Measurements from ENCODE around the gene TFAM.
A peak's percentile ranks its signal among the peaks of the same experiment; 100 is the strongest.

The TFAM gene

DNA sequence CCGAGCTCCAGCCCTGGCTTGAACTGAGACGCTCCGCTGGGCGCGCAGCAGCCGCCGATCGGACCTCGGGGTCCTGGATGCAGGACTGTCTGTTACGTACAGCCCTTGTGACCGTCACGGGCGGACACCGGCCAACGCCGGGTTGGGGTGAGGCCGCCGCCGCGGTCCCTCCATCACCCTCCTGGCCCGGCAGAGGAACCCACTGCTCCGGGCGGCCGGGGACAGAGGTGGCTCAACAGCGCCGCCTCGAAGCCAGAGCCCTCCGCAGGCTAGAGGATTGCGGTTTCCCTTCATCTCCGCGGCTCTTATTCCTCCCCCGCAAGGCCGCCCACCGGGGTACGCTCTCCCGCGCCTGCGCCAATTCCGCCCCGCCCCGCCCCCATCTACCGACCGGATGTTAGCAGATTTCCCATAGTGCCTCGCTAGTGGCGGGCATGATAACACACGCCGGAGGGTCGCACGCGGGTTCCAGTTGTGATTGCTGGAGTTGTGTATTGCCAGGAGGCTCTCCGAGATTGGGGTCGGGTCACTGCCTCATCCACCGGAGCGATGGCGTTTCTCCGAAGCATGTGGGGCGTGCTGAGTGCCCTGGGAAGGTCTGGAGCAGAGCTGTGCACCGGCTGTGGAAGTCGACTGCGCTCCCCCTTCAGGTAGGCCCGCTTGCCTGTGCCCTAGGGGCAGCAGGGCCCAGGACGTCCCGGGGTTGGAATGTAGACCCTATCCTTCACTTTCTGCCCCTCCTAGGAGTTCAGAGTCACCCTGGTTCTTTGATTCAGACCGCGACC is at the start of gene TFAM:
TSS of gene TFAM (plus strand) at position 412 of the 785 bp plus-strand sequence. CDS start at position 550, 138 bp downstream.
- peak; percentile 94 for DNase-seq

DNA sequence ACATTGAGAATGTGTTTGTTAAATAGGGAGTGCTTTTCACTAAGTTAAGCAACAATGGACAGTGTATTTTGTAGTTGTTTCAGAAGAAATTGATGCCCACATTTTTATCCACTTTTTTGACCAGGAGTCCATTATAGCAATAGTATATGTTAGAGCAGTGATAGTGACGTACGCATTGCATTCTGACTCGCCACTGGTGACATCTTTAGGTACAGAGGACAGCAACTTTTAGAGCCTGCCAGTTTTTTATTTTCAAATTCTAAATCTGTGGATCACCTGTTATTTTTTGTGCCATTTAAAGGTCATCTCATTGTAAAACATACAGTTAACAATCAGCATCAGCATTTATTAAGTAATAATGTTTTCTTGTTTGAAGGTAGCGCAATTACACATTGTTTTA is 49.0 kb upstream of the TFAM start:
- no peak for DNase-seq

DNA sequence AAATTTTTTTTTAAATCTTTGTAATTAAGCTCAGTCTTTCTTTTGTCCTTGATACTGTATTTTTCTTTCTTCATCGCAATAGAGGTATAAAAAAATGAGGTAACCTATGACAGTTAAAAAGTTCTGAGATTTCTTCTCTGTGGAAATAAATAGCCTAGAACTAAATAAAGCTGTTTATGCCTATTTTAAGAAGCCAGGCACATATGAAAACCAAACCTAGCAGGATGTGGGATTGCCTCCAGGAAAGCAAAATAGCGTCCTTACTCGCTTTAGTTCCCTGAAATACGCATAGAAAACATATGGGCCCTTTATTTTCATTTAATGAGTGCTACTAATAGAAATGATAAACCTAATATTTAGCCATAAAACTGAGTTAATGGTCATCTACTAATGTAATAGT is 43.8 kb upstream of the TFAM start:
- no peak for DNase-seq

DNA sequence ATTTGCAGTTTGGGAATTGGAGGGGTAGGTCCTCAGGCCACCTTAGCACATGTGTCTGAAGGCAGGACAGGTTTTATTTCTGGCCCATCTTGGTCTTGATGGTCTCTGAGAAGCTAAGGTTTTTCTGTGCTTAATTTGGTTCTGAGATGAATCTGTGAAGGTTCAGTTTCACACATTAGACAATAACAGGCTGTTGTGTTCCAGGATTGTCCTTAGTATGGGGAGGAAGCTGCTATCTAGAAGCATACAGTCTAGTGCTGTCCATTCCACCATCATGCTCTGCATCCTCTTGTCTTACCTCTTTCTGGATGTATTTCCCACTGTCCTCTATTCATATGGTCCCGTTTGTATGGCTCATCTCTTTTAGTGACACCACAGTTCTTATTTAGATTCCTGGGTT is 43.3 kb upstream of the TFAM start:
- no peak for DNase-seq

DNA sequence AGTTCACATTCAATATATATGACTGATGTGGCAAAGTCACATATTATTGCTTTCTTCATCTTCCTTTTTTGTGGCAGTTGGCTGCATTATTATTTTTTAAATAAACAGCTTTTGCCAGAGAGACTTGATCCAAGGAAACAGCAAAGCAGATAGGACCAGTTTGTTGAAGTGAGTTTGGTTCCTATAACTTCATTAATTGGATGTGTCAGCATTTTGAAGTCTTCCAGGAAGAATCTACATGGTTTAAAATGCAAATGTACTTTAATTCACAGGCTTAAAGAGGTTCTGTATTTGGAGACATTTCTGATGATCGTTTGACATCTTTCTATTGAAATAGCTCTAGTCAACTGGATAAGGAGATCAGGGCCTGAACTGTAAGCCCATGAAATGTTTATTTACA is 37.2 kb upstream of the TFAM start:
- DNase-seq: no peak

DNA sequence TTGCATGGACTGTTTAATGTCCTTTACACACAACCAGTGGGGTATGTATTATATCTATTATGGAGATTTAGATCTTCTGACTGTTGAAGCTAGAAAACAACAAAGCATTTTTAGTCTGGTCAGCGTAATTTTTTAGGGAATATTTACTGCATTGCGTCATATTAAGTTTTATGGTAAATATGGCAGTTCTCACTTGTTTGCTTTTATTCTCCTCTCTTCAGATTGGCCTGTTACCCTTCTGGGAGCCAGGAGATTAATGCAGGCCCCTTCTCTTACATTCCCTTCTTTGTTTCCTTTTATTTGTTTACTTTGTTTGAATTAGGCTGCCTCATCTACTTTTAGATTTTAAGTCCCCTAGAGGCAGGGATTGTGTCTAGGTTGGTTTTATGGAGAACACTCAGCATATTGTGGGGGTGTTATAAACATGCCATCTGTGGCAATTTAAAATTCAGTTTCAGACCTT is 36.6 kb upstream of the TFAM start:
- no peak for DNase-seq

- DNase-seq: no peak
These were observed 35.2 kb upstream of the TFAM start for GRCh38 chr10:58350023-58350422.

DNA sequence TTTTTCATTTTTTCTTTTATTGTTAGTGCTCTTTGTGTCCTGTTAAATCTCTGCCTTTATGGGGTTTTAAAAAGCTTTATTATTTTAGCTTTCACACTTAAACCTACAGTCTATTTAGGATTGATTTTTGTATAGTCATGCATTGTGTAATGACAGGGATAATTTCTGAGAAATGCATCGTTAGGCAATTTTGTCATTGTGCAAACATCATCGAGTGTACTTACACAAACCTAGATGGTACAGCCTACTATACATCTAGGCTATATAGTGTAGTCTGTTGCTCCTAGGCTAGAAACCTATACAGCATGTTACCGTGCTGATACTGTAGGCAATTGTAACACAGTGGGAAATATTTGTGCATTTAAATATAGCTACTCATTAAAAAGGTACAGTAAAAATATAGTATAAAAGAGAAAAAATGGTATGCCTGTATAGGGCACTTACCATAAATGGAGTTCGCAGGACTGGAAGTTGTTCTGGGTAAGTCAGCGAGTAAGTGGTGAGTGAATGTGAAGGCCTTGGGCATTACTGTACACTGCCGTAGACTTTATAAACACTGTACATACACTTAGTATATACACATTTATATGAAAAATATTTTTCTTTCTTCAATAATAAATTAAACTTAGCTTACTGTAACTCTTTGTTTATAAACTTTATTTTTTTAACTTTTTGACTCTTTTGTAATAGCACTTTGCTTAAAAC is 34.4 kb upstream of the TFAM start:
- DNase-seq: no peak

GRCh38 chr10:58351616-58352578 is 33.3 kb upstream of the TFAM start:
- DNase-seq: no peak

DNA sequence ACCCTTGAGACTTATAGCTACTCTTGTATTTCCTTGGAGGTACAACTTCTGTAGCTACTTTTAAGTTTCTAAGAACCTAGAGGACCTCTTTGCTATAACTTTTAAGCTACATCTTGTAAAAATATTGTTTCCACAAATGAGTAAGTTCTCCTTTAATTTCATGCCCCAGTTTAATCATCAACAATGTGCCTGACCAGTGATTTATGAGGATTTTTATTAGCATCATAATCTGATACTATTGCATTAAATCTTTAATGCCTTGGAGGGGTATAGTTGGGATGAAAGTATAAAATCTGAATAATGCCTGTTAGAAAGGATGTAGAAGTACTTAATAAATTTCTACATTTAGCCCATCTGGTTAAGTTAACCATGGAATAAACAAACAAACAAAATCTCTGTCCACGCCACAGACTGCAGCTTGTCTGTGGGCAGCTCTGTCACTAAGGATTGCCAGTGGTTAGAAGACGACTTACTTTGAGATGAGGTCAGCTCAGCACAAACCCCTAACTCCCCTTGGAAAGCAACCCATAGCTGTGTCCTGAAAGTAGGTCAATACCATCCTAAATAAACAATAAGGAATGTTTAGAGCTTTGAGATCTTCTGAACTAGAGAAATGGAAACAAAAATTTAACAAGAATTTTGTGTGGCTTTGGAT is 32.1 kb upstream of the TFAM start:
- no peak for DNase-seq

- no peak for DNase-seq
These were observed 28.5 kb upstream of the TFAM start for GRCh38 chr10:58356756-58357155.

- DNase-seq: no peak
These were observed 26.8 kb upstream of the TFAM start for GRCh38 chr10:58358314-58358933.

DNA sequence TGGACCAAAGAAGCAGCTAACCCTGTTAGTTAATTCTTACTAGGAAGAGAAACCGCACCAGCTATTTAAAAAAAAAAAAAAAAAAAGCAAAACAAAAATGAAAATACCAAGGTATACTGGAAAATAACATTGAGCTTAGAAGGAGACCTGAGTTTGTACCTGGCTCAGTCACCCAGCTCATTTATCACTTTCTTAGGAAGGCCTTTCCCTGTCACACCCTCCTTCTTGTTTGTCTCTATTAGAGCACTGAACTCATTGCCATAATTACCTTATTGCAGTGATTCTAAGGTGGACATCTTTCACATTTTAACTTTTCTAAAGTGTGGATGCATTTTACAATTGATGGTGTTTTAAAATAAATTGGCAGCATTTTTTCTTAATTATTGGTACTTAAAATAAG is 26.3 kb upstream of the TFAM start:
- DNase-seq: no peak

DNA sequence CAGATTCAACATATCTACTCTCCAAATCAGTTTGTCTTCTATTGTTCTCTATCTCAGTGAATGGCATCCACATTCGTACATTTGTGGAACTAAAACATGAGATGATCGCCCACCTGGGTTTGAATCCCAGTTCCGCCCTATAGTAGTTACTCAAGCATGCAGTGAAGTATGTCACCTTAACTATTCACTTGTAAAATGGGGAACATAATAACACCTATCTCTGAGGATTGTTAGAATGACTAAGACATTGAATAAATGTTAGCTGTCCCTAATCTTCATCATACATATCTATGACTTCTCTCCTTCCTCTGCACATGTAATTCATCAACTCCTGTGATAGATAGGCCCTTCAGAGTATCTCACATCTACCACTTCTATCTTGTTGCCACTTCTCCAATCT is 25.7 kb upstream of the TFAM start:
- no peak for DNase-seq

- no peak for DNase-seq
These were observed 24.7 kb upstream of the TFAM start for GRCh38 chr10:58360412-58361004.

- DNase-seq: no peak
These were observed 23.9 kb upstream of the TFAM start for GRCh38 chr10:58361353-58361752.

GRCh38 chr10:58362027-58362789 is 23.0 kb upstream of the TFAM start:
- DNase-seq: no peak

DNA sequence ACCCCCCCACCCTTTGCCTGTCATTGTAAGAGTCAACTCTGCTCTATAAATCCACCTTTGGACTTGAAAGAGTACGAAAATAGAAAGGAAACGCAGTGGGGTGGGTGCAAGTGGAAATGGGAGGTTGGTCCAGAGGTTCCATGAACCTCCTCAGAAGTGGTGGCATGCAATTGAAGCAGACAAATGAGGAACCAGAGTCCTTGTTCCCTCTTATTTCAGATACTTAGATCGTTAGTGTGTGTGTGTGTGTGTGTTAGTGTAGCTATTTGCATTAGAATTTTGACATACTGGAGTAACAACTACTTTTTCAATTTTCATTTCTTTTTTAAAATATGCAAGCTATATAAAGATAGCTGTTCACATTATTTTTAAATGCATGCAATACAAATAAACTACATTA is 18.1 kb upstream of the TFAM start:
- no peak for DNase-seq

DNA sequence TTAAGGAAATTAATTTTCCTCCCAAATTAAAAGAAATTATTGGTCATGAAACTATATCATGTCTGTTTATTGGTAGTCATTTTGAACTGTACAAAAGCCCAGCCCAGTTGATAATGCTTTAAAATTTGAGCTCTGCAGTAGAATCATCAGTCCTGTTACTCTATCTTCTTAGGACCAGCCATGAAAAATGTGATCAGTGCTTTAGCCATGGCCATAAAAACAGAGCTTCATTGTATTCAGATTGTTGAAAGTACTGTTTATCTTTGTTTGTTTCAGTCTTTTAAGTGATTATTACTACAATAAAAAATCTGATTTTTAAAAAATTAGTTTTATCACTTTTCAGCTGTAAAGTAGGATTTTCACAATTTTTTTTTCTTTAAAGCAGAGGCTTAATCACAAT is 13.7 kb upstream of the TFAM start:
- DNase-seq: no peak

DNA sequence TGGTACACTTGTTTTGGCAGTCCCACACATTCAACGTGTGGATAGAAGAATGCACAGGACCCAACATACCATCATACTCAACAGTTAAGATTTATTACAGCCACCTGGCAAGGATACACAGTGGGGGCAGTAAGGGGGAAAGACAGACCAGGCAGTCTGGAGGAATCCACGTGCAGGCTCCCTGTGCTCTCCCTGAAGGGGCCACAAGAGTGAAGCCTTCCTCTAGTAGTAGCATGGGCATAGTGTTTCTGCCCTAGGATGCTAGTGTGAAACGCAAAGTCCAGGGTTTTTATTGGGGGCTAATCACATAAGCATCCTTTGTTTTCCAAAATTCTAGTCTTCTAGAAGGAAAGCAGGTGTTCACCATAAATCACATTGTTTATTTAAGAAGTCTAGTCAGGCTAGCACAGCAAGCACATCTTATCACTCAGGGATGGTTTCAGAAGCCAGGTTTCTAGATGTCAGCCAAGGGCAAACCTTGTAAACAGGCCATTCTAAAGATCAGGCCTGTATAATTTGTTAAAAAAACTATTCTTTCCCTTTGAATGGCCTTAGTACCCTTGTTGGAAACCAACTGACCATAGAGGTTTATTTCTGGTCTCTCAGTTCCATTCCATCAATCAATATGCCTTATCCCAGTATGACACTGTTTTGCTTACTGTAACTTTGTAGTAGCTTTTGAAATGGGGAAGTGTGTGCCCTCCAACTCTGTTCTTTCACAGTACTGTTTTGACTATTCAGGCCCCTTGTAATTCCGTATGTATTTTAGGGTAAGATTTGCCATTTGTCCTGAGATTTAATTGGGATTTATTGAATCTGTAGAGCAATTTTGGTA is 12.4 kb upstream of the TFAM start:
- no peak for DNase-seq
